HL-60 (cell line): ENCODE data around the gene TIAL1.

Experiments
- GABPA ChIP-seq: IDR thresholded peaks from 2 replicates; pipeline ENCODE4 v1.6.1; 2012; ENCODE audit warnings: low read depth
- POLR2AphosphoS5 ChIP-seq: IDR thresholded peaks from 2 replicates; pipeline ENCODE4 v1.6.1; 2012; ENCODE audit warnings: low read depth
- TF ChIP-seq, protein P1 (sequence below): IDR thresholded peaks from one replicate; pipeline ENCODE4 v1.5.1; 2011; ENCODE audit warnings: low read length, control low read depth, inconsistent platforms; ENCODE audit not compliant: insufficient read depth

DNA sequence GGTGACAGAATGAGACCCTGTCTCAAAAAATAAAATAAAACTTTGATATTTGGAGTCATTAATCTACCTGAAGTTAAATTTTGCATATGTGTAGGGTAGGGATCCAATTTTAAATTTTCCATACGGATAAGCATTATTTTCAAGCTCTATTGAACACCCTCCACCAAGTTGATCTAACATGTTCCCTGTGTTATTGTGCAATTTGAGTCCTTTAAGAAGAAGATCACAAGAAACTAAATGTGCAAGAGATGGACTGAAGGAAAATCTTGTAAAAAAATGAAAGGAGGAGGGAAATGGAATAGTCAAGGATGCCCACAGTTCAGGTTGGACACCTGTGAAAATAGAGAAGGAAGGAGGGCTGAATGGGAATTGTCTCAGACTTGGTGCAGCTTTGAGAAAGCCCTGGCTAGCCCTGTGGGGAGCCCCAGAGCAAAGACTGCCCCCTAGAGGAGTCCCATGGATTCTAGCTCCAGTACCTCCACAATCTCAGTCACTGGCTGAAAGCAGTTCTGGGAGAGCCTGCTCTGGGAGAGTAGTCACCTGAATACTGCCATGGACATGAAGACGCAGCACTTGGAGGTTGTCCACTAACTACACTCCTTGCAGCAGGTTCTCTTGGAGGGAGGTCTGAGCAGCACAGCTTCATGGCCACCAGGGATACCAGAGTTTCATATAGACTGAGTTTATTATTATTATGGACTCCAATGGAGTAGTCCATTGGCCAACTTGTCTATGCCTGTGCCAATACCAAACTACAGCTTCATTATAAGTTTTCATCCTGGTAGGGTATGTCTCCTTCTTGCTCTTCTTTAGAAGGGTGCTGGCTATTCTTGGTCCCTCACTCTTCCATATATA is 5.7 kb upstream of the TIAL1 start:
- TF ChIP-seq POLR2AphosphoS5 (no peak), GABPA (no peak)
- TF ChIP-seq, protein P1, sequence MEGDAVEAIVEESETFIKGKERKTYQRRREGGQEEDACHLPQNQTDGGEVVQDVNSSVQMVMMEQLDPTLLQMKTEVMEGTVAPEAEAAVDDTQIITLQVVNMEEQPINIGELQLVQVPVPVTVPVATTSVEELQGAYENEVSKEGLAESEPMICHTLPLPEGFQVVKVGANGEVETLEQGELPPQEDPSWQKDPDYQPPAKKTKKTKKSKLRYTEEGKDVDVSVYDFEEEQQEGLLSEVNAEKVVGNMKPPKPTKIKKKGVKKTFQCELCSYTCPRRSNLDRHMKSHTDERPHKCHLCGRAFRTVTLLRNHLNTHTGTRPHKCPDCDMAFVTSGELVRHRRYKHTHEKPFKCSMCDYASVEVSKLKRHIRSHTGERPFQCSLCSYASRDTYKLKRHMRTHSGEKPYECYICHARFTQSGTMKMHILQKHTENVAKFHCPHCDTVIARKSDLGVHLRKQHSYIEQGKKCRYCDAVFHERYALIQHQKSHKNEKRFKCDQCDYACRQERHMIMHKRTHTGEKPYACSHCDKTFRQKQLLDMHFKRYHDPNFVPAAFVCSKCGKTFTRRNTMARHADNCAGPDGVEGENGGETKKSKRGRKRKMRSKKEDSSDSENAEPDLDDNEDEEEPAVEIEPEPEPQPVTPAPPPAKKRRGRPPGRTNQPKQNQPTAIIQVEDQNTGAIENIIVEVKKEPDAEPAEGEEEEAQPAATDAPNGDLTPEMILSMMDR: peak; percentile 56
